ENCODE data around the gene FEM1A. TPM values are rescaled to one million over a fixed set of nuclear protein-coding genes. Genes with fewer than 3 reads are reported as not detected.

FEM1A gene, protein sequence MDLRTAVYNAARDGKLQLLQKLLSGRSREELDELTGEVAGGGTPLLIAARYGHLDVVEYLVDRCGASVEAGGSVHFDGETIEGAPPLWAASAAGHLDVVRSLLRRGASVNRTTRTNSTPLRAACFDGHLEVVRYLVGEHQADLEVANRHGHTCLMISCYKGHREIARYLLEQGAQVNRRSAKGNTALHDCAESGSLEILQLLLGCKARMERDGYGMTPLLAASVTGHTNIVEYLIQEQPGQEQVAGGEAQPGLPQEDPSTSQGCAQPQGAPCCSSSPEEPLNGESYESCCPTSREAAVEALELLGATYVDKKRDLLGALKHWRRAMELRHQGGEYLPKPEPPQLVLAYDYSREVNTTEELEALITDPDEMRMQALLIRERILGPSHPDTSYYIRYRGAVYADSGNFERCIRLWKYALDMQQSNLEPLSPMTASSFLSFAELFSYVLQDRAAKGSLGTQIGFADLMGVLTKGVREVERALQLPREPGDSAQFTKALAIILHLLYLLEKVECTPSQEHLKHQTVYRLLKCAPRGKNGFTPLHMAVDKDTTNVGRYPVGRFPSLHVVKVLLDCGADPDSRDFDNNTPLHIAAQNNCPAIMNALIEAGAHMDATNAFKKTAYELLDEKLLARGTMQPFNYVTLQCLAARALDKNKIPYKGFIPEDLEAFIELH
- 16.1 and 16.4 TPM in 2 replicates for total RNA-seq (2021; fragmentation: NEBNext Ultra II Directional; extraction: Animal tissue kit (Norgen Biotek cat#: 25700))
- polyA plus RNA-seq (2011; rRNA removed), result 6.7 and 8.8 TPM in 2 replicates
- polyA plus RNA-seq (2011; cell fraction: cytosol; rRNA removed), result 7.2 TPM
- 8.0 TPM for polyA plus RNA-seq (2011; cell fraction: nucleus; rRNA removed)
- polyA plus RNA-seq (2012, experiment 1 of 2), result 1.7 to 2.4 TPM (median 2.2 TPM) in 4 replicates
- 1.7 TPM for polyA plus RNA-seq (2012, experiment 2 of 2)
- 7.3 TPM for polyA plus RNA-seq (2013, experiment 1 of 2)
- 7.0 TPM for polyA plus RNA-seq (2013, experiment 2 of 2)
- 11.4 and 12.5 TPM in 2 replicates for polyA minus RNA-seq (2011; rRNA and poly(A)+ RNA removed)
- polyA minus RNA-seq (2011; cell fraction: cytosol; rRNA and poly(A)+ RNA removed), result 10.6 TPM
- polyA minus RNA-seq (2011; cell fraction: nucleus; rRNA and poly(A)+ RNA removed), result 12.2 TPM
- long read RNA-seq, experiment 1, full-length matches to known transcripts, result 21 of 21 reads
- long read RNA-seq, experiment 1, partial matches to known transcripts, result 0 of 21 reads
- long read RNA-seq, experiment 1, other reads (novel, unspliced or antisense), result 0 of 21 reads
- long read RNA-seq, experiment 2, full-length matches to known transcripts, result 4 of 4 reads
- long read RNA-seq, experiment 2, partial matches to known transcripts, result 0 of 4 reads
- long read RNA-seq, experiment 2, other reads (novel, unspliced or antisense), result 0 of 4 reads

DNA sequence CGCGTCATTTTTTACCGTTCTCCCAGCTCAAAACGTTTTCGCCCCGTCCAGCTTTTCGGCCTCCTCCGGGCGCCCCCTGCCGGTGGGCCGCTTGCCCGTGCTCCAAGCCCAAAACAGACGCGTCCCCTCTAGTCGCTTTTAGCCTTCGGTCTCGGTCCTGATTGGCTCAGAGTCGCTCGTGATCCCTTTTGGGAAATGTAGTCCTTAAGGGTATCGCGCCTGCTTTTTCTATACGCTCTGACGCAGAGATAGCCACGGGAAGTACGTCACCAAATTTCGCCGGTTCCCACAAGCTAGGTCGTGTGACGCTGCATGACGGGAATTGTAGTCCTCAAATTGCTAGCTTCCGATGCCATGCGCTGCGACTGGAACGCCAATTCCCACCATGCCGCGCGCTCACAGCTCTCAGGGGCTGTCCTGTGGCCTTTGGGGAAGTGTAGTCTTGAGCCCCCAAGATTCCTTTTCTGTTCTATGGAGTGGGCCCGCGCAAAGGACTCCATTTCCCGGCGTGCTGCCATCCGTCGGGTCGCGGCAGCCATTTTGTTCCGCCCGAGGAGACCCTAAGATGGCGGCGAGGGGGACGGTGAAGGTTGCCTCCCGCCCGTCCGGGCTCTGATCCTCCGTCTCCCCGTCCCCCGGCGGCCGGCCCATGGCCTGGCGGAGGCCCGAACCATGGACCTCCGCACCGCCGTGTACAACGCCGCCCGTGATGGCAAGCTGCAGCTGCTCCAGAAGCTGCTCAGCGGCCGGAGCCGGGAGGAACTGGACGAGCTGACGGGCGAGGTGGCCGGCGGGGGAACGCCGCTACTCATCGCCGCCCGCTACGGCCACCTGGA is at the start of gene FEM1A:
Gene FEM1A (plus strand): TSS at position 552 of the 836 bp plus-strand sequence. CDS start 121 bp downstream, at position 673.
- Histone ChIP-seq H3K18ac (ENCODE audit: extremely low read depth, low read length) (peak within 1 kb of the TSS; percentile 87), H3K9ac (replicated peaks in 1 of 4; ENCODE audit: extremely low read depth in 1 of 4, low read depth in 3 of 4, low read length in 3 of 4) (peak within 1 kb of the TSS; percentile 91 to 98 (median 96)), H3K4me1 (replicated peaks in 1 of 4; ENCODE audit: control insufficient read depth in 3 of 4, insufficient read depth in 4 of 4, low read length in 3 of 4) (peaks cover 0 to 8% (median 1%) of the 10 kb centered on the region in 4 experiments; a peak in 4 of 7 replicates), H2BK12ac (ENCODE audit: low read depth, low read length) (no peak within 1 kb of the TSS), H3K4me2 (ENCODE audit: insufficient read depth in 1 of 2, low read depth in 2 of 2, low read length in 2 of 2) (peak within 1 kb of the TSS; percentile 82 to 88), H4K91ac (replicated peaks; ENCODE audit: insufficient read length, low read length) (no peak within 1 kb of the TSS), H3K23me2 (ENCODE audit: low read depth, low read length) (peaks cover 4% of the 10 kb centered on the region; the same call in 1 of the 2 replicates), H2BK5ac (ENCODE audit: low read depth, low read length) (peak within 1 kb of the TSS; percentile 71), H3K79me2 (ENCODE audit: control insufficient read depth in 1 of 2, insufficient read depth in 2 of 2, low read length in 2 of 2) (peaks cover 3 to 35% of the 10 kb centered on the region in 2 experiments; a peak in 3 of 4 replicates), H3K56ac (replicated peaks; ENCODE audit: insufficient read length, low read depth, low read length) (no peak within 1 kb of the TSS), H4K8ac (ENCODE audit: extremely low read depth, insufficient read depth, low read length) (peak within 1 kb of the TSS; percentile 99), H4K20me1 (replicated peaks in 1 of 2; ENCODE audit: control insufficient read depth in 1 of 2, insufficient read depth in 2 of 2, low read length in 2 of 2) (peaks cover 0 to 2% of the 10 kb centered on the region in 2 experiments), H3K9me3 (ENCODE audit: insufficient read depth in 2 of 2, low read depth in 1 of 2, low read length in 1 of 2) (no peaks in the 10 kb centered on the region), H2AK5ac (ENCODE audit: low read depth, low read length) (0 out of 2 replicates have a peak within 1 kb of the TSS, but pooled peaks have one; percentile 65), H3K27me3 (replicated peaks in 1 of 4; ENCODE audit: control insufficient read depth in 3 of 4, extremely low read depth in 1 of 4, insufficient read depth in 3 of 4, low read length in 3 of 4) (no peaks in the 10 kb centered on the region), H2BK120ac (replicated peaks; ENCODE audit: low read depth, low read length) (no peak within 1 kb of the TSS), H3K27ac (ENCODE audit: low read depth, low read length) (peak within 1 kb of the TSS; percentile 95), H3K14ac (ENCODE audit: insufficient read length) (no peak within 1 kb of the TSS), H3K79me1 (ENCODE audit: low read depth, low read length) (peaks cover 7% of the 10 kb centered on the region), H2BK15ac (ENCODE audit: low read length) (no peak within 1 kb of the TSS), H3K23ac (ENCODE audit: insufficient read length) (no peak within 1 kb of the TSS), H3K4me3 (ENCODE audit: extremely low read depth in 1 of 4, insufficient read depth in 2 of 4, low read depth in 3 of 4, low read length in 4 of 4) (peak within 1 kb of the TSS; percentile 80 to 86 (median 83)), H4K5ac (ENCODE audit: insufficient read length, low read depth, low read length) (peak within 1 kb of the TSS; percentile 89), H3K4ac (replicated peaks; ENCODE audit: insufficient read length, low read depth, low read length) (no peak within 1 kb of the TSS), H3K36me3 (ENCODE audit: control insufficient read depth in 2 of 4, insufficient read depth in 4 of 4, low read length in 3 of 4) (peaks cover 5 to 24% (median 10%) of the 10 kb centered on the region in 4 experiments; a peak in 7 of 8 replicates), H2AFZ (ENCODE audit: low read length) (0 out of 2 replicates have a peak within 1 kb of the TSS, but pooled peaks have one; percentile 70), H2BK20ac (ENCODE audit: low read length) (no peak within 1 kb of the TSS)
- DNase-seq (ENCODE audit: low read depth in 1 of 2, low spot score in 2 of 2), result peak; percentile 99
- WGBS, 2 experiments (ENCODE audit: extremely low coverage in 1 of 2, insufficient coverage in 1 of 2, insufficient read length in 1 of 2, insufficient replicate concordance in 2 of 2, low coverage in 1 of 2, low lambda C conversion rate in 2 of 2, missing lambda C conversion rate in 1 of 2), result 2% methylated on average over 70 of the region's 80 CpGs; no CpG with 5 or more reads in 1 of the 2 experiments
- ChIA-PET POLR2A (ENCODE audit: partially characterized antibody) (interaction anchor here (0.6 to 2.9 kb wide), 13 partner anchors 9 to 67 kb away, joined by 3 to 16 read pairs (median 3); partner anchors contain the start of genes DPP9 and TICAM1), CTCF (ENCODE audit: partially characterized antibody) (interaction anchor here (0.6 to 8.7 kb wide), 16 partner anchors 9 to 155 kb away, joined by 3 to 212 read pairs (median 6); no protein-coding TSS in a partner anchor)
- FAIRE-seq, result peak; percentile 94
- no peak for TF ChIP-seq CBX5 (IDR thresholded peaks at IDR 0.05; ENCODE audit: low read depth, low read length)
- TF ChIP-seq KDM4A (IDR thresholded peaks at IDR 0.05; ENCODE audit: low read depth, low read length, severe bottlenecking), result peak; percentile 53
- TF ChIP-seq HDAC2 (IDR thresholded peaks at IDR 0.05; ENCODE audit: borderline replicate concordance in 1 of 2, low read depth in 2 of 2, low read length in 2 of 2), result peak in 1 of 2 experiments; percentile 87; a peak in 2 of 4 replicates
- TF ChIP-seq CHD1 (IDR thresholded peaks at IDR 0.05; ENCODE audit: low read depth, low read length), result no peak

Measured in H1 (cell line).